ENCODE results near the gene ANKRD13A.
A peak's percentile ranks its signal among the peaks of the same experiment; 100 is the strongest.

Gene ANKRD13A

DNA sequence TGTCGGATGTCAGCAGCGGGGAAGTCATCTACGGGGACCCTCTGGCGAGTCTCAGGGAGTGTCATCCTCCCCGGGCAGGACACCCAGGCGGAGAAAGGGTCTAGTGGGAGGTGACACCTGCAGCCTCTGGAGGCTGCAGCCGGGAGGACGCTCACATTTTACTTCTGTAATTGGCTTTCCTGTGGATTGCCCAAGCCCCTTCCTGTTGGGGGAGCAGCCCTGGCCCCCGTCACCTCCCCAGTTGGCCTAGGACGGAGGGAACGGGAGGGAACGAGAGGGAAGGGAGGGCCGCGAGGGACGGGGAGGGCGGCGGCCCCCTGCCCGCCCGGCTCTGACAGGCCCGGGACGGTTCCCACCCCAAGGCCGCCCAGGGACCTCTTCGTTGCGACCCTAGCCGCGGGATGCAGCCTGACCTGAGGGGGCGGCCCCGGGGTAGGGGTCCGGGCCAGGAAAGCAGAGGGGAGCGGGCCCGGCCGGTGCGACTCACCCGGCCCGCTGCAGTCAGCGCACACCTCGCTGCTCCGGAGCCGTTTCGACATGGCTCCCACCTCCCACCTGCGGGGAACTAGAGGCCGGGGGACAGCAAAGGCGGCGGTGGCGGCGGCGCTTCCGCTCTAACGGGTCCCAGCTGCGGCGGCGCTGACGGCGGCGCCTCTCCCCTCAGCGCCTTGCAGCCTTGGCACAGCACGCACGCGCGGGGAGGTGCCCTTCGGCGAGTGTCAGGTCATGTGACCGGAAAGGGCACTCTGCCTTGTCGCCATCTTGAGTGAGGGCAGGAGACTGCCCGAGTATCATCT lies 3.3 kb upstream of the ANKRD13A start, which contains the start of gene GIT2:
TSS of gene GIT2 (minus strand) at position 683 of the 797 bp plus-strand sequence. CDS start at position 539, 144 bp downstream.
- TF ChIP-seq ARNT (IDR thresholded peaks at IDR 0.05), result no peak
- no peak for TF ChIP-seq FOXA1 (IDR thresholded peaks at IDR 0.05)
- no peak for TF ChIP-seq CTBP1 (IDR thresholded peaks at IDR 0.05; ENCODE audit: borderline replicate concordance)
- no peak for TF ChIP-seq HDGF (IDR thresholded peaks at IDR 0.05; ENCODE audit: borderline replicate concordance)
- TF ChIP-seq L3MBTL2 (conservative IDR thresholded peaks at IDR 0.05), result peak; percentile 65; the same call in 1 of the 2 replicates
- peak; percentile 61 for TF ChIP-seq ELF4 (IDR thresholded peaks at IDR 0.05)
- no peak for TF ChIP-seq LEF1 (IDR thresholded peaks at IDR 0.05; ENCODE audit: borderline replicate concordance)
- TF ChIP-seq, protein P1, sequence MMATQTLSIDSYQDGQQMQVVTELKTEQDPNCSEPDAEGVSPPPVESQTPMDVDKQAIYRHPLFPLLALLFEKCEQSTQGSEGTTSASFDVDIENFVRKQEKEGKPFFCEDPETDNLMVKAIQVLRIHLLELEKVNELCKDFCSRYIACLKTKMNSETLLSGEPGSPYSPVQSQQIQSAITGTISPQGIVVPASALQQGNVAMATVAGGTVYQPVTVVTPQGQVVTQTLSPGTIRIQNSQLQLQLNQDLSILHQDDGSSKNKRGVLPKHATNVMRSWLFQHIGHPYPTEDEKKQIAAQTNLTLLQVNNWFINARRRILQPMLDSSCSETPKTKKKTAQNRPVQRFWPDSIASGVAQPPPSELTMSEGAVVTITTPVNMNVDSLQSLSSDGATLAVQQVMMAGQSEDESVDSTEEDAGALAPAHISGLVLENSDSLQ (IDR thresholded peaks at IDR 0.05), result no peak
- CTCF ChIA-PET, result no interaction called here
- DNase-seq (ENCODE audit: extremely low spot score), result peak; percentile 94
- POLR2A ChIA-PET, result no interaction called here

DNA sequence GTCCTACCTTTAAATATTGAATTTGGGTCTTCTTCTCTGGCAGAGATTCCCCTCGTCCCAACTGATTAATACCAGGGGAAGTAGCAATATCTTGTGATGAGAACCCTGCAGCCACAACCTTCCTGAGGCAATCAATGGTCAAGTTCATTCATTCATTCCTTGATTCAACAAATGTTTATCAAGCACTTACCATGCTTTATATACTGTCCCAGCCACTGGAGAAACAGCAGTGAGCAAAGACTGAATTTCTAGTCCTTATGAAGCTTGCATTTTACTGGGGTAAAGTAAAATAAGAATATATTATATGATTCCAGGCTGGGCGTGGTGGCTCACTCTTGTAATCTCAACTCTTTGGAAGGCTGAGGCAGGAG lies 2.8 kb upstream of the ANKRD13A start:
- DNase-seq (ENCODE audit: extremely low spot score), result no peak
- CTCF ChIA-PET, result no interaction called here
- POLR2A ChIA-PET, result no interaction called here
- no peak for TF ChIP-seq CTBP1 (IDR thresholded peaks at IDR 0.05; ENCODE audit: borderline replicate concordance)
- no peak for TF ChIP-seq FOXK2 (IDR thresholded peaks at IDR 0.05)
- TF ChIP-seq FOXA1 (IDR thresholded peaks at IDR 0.05), result no peak
- TF ChIP-seq NFRKB (IDR thresholded peaks at IDR 0.05), result no peak
- no peak for TF ChIP-seq LEF1 (IDR thresholded peaks at IDR 0.05; ENCODE audit: borderline replicate concordance)
- TF ChIP-seq, protein P1 (IDR thresholded peaks at IDR 0.05), result no peak
- no peak for TF ChIP-seq SP1 (IDR thresholded peaks at IDR 0.05)
- TF ChIP-seq TARDBP (IDR thresholded peaks at IDR 0.05), result no peak
- no peak for TF ChIP-seq ZNF384 (IDR thresholded peaks at IDR 0.05)
- TF ChIP-seq ELF4 (IDR thresholded peaks at IDR 0.05), result no peak
- no peak for TF ChIP-seq HDGF (IDR thresholded peaks at IDR 0.05; ENCODE audit: borderline replicate concordance)
- TF ChIP-seq L3MBTL2 (conservative IDR thresholded peaks at IDR 0.05), result no peak; the same call in 1 of the 2 replicates
- TF ChIP-seq BHLHE40 (IDR thresholded peaks at IDR 0.05; ENCODE audit: borderline replicate concordance), result no peak
- no peak for TF ChIP-seq FOXM1 (IDR thresholded peaks at IDR 0.05; ENCODE audit: borderline replicate concordance)
- no peak for TF ChIP-seq ARNT (IDR thresholded peaks at IDR 0.05)
- no peak for TF ChIP-seq SUZ12 (IDR thresholded peaks at IDR 0.05)

DNA sequence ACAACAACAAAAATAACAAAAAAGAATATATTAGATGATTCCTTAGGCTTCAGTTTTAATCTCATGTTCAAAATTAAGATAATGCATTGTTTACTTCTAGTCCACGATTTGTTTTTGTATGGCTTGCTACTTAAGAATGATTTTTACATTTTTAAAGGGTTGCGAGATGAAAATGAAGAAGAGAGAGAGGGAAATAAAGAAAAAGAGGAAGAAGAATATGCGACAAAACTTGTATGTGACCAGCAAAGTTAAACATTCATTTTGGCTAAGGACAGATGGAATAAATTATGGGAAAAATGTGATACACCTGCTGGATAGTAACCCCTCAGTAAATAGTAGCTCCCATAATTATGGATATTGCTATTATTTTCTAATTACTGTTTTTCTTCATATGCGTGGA lies 1.8 kb upstream of the ANKRD13A start:
- DNase-seq (ENCODE audit: extremely low spot score), result no peak
- ChIA-PET CTCF (interaction anchor here (0.6 kb wide), 1 partner anchor 95 kb away, joined by 4 read pairs; no protein-coding TSS in a partner anchor), POLR2A (no interaction called here)

GRCh38 chr12:109998241-109998903 lies 858 bp upstream of the ANKRD13A start:
- TF ChIP-seq L3MBTL2 (conservative IDR thresholded peaks at IDR 0.05) (no peak), FOXM1 (IDR thresholded peaks at IDR 0.05; ENCODE audit: borderline replicate concordance) (no peak), FOXK2 (IDR thresholded peaks at IDR 0.05) (no peak), BHLHE40 (IDR thresholded peaks at IDR 0.05; ENCODE audit: borderline replicate concordance) (no peak), ARNT (IDR thresholded peaks at IDR 0.05) (no peak), CTBP1 (IDR thresholded peaks at IDR 0.05; ENCODE audit: borderline replicate concordance) (no peak), SP1 (IDR thresholded peaks at IDR 0.05) (no peak), ELF4 (IDR thresholded peaks at IDR 0.05) (no peak), NFRKB (IDR thresholded peaks at IDR 0.05) (no peak), ZNF384 (IDR thresholded peaks at IDR 0.05) (no peak)
- TF ChIP-seq, protein P1 (IDR thresholded peaks at IDR 0.05), result no peak
- ChIA-PET CTCF (no interaction called here), POLR2A (interaction anchor here (0.8 to 1.6 kb wide), 4 partner anchors 12 to 57 kb away, joined by 3 to 5 read pairs (median 3); no protein-coding TSS in a partner anchor)
- DNase-seq (ENCODE audit: extremely low spot score), result no peak

More for the DNA sequence above, 1.8 kb upstream of the ANKRD13A start:
- TF ChIP-seq TARDBP (IDR thresholded peaks at IDR 0.05) (no peak), ELF4 (IDR thresholded peaks at IDR 0.05) (no peak), CTBP1 (IDR thresholded peaks at IDR 0.05; ENCODE audit: borderline replicate concordance) (no peak), ARNT (IDR thresholded peaks at IDR 0.05) (no peak), SUZ12 (IDR thresholded peaks at IDR 0.05) (no peak), NFRKB (IDR thresholded peaks at IDR 0.05) (no peak), BHLHE40 (IDR thresholded peaks at IDR 0.05; ENCODE audit: borderline replicate concordance) (no peak), FOXA1 (IDR thresholded peaks at IDR 0.05) (no peak), SP1 (IDR thresholded peaks at IDR 0.05) (no peak), FOXK2 (IDR thresholded peaks at IDR 0.05) (no peak), HDGF (IDR thresholded peaks at IDR 0.05; ENCODE audit: borderline replicate concordance) (no peak), ZNF384 (IDR thresholded peaks at IDR 0.05) (no peak), L3MBTL2 (conservative IDR thresholded peaks at IDR 0.05) (no peak), FOXM1 (IDR thresholded peaks at IDR 0.05; ENCODE audit: borderline replicate concordance) (no peak), LEF1 (IDR thresholded peaks at IDR 0.05; ENCODE audit: borderline replicate concordance) (no peak)
- TF ChIP-seq, protein P1 (IDR thresholded peaks at IDR 0.05), result no peak

DNA sequence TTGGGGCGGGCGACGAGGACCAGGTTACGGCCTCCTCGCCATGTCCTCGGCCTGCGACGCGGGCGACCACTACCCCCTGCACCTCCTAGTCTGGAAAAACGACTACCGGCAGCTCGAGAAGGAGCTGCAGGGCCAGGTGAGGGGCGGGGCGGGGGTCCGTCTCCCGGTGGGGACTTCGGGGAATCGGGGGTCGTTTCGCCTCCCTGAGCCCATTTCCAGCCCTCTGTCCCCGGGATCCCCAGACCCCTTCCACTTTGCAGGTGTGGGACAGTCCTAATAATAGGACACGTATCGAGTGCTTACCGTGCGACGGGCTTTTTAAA lies 380 bp downstream of the ANKRD13A start:
- TF ChIP-seq FOXM1 (IDR thresholded peaks at IDR 0.05; ENCODE audit: borderline replicate concordance) (no peak), SP1 (IDR thresholded peaks at IDR 0.05) (no peak), LEF1 (IDR thresholded peaks at IDR 0.05; ENCODE audit: borderline replicate concordance) (no peak), TARDBP (IDR thresholded peaks at IDR 0.05) (no peak)
- ChIA-PET CTCF (no interaction called here), POLR2A (interaction anchor here (1.4 to 1.6 kb wide), 2 partner anchors 11 to 12 kb away, joined by 3 to 6 read pairs; no protein-coding TSS in a partner anchor)

More for the DNA sequence above, 380 bp downstream of the ANKRD13A start:
- no peak for DNase-seq (ENCODE audit: extremely low spot score)

Data from HEK293T (cell line).